ENCODE measurements around the gene ABHD14A.

Gene ABHD14A

GRCh38 chr3:51998774-51999173, 23.9 kb downstream of the ABHD14A start:
- no peak for DNase-seq

- no peak for DNase-seq
Observed at GRCh38 chr3:51999846-52000245, 25.0 kb downstream of the ABHD14A start.

- peak; percentile 78 for DNase-seq
Observed at GRCh38 chr3:52001443-52001974, 26.6 kb downstream of the ABHD14A start.

GRCh38 chr3:52002748-52003147, 27.9 kb downstream of the ABHD14A start:
- no peak for DNase-seq

GRCh38 chr3:52004163-52004787, 29.4 kb downstream of the ABHD14A start:
- DNase-seq, result no peak

- DNase-seq, result no peak
Observed at GRCh38 chr3:52004906-52005395, 30.1 kb downstream of the ABHD14A start.

- peak; percentile 55 for DNase-seq
Observed at GRCh38 chr3:52005571-52005986, 30.7 kb downstream of the ABHD14A start.

- DNase-seq, result no peak
Observed at GRCh38 chr3:52006017-52006819, 31.4 kb downstream of the ABHD14A start.

GRCh38 chr3:52006820-52007133, 31.9 kb downstream of the ABHD14A start:
- no peak for DNase-seq

- DNase-seq, result no peak
Observed at GRCh38 chr3:52007291-52007690, 32.4 kb downstream of the ABHD14A start.

- no peak for DNase-seq
Observed at GRCh38 chr3:52010431-52010830, 35.6 kb downstream of the ABHD14A start.

- no peak for DNase-seq
Observed at GRCh38 chr3:52012699-52013098, 37.8 kb downstream of the ABHD14A start.

- no peak for DNase-seq
Observed at GRCh38 chr3:52013802-52014598, 39.1 kb downstream of the ABHD14A start.

GRCh38 chr3:52014613-52015012, 39.7 kb downstream of the ABHD14A start:
- DNase-seq, result no peak

GRCh38 chr3:52015438-52016228, 40.8 kb downstream of the ABHD14A start:
- DNase-seq, result no peak

- DNase-seq, result no peak
Observed at GRCh38 chr3:52017586-52017985, 42.7 kb downstream of the ABHD14A start.

GRCh38 chr3:52018319-52019000, 43.6 kb downstream of the ABHD14A start:
- DNase-seq, result no peak

- no peak for DNase-seq
Observed at GRCh38 chr3:52019352-52020080, 44.7 kb downstream of the ABHD14A start.

- no peak for DNase-seq
Observed at GRCh38 chr3:52020796-52021195, 45.9 kb downstream of the ABHD14A start.

GRCh38 chr3:52021489-52022268, 46.8 kb downstream of the ABHD14A start:
- DNase-seq, result peak; percentile 86
